ENCODE results near the gene RAP2A.

The RAP2A gene

GRCh38 chr13:97498419-97498818 is 64.5 kb downstream of the RAP2A start:
- no peak for DNase-seq

GRCh38 chr13:97499181-97499580 is 65.2 kb downstream of the RAP2A start:
- no peak for DNase-seq

- DNase-seq = peak; percentile 82
Observed at GRCh38 chr13:97502181-97502580, 68.2 kb downstream of the RAP2A start.

GRCh38 chr13:97502706-97503105 is 68.7 kb downstream of the RAP2A start:
- no peak for DNase-seq

- DNase-seq = no peak
Observed at GRCh38 chr13:97505017-97505416, 71.0 kb downstream of the RAP2A start.

GRCh38 chr13:97506511-97506910 is 72.5 kb downstream of the RAP2A start:
- no peak for DNase-seq

GRCh38 chr13:97512732-97513131 is 78.8 kb downstream of the RAP2A start:
- DNase-seq = no peak

GRCh38 chr13:97515643-97516042 is 81.7 kb downstream of the RAP2A start:
- no peak for DNase-seq

- DNase-seq = no peak
Observed at GRCh38 chr13:97517967-97518366, 84.0 kb downstream of the RAP2A start.
